ENCODE measurements around the gene USP2.

Gene USP2

GRCh38 chr11:119371067-119371601 is 10.4 kb downstream of the USP2 start:
- peak overlapping the region; percentile 60 for H3K27ac ChIP-seq (ENCODE audit: low read length)
- H3K9ac ChIP-seq (ENCODE audit: low read length in 2 of 2), result peak overlapping the region; percentile 29 to 51
- H3K4me3 ChIP-seq (ENCODE audit: low read length in 2 of 2), result no peak overlapping the region
- no peaks in the 10 kb centered on the region for H3K36me3 ChIP-seq (ENCODE audit: control insufficient read depth in 2 of 2, insufficient read depth in 2 of 2, low read length in 2 of 2)
- peaks cover 91% of the 10 kb centered on the region for H3K4me1 ChIP-seq (ENCODE audit: control insufficient read depth, insufficient read depth, low read length)
- no peaks in the 10 kb centered on the region for H3K27me3 ChIP-seq (ENCODE audit: control insufficient read depth in 1 of 2, insufficient read depth in 2 of 2, low read length in 2 of 2)
- H3K9me3 ChIP-seq (ENCODE audit: control insufficient read depth in 2 of 2, low read length in 2 of 2), result no peaks in the 10 kb centered on the region

- Histone ChIP-seq H3K9me3 (ENCODE audit: control insufficient read depth in 2 of 2, low read length in 2 of 2) (no peaks in the 10 kb centered on the region), H3K4me1 (ENCODE audit: control insufficient read depth, insufficient read depth, low read length) (peaks cover 88% of the 10 kb centered on the region), H3K27ac (ENCODE audit: low read length) (peak overlapping the region; percentile 60), H3K27me3 (ENCODE audit: control insufficient read depth in 1 of 2, insufficient read depth in 2 of 2, low read length in 2 of 2) (no peaks in the 10 kb centered on the region), H3K9ac (ENCODE audit: low read length in 2 of 2) (peak overlapping the region in 1 of 2 donors; percentile 51), H3K36me3 (ENCODE audit: control insufficient read depth in 2 of 2, insufficient read depth in 2 of 2, low read length in 2 of 2) (no peaks in the 10 kb centered on the region), H3K4me3 (ENCODE audit: low read length in 2 of 2) (no peak overlapping the region)
Measured at GRCh38 chr11:119370486-119371046, 10.9 kb downstream of the USP2 start.

GRCh38 chr11:119369132-119369925 is 12.2 kb downstream of the USP2 start:
- H3K27ac ChIP-seq (ENCODE audit: low read length), result peak overlapping the region; percentile 81

GRCh38 chr11:119368121-119369034 is 13.1 kb downstream of the USP2 start:
- H3K4me3 ChIP-seq (ENCODE audit: low read length in 2 of 2), result peak overlapping the region; percentile 47 to 60
- no peaks in the 10 kb centered on the region for H3K36me3 ChIP-seq (ENCODE audit: control insufficient read depth in 2 of 2, insufficient read depth in 2 of 2, low read length in 2 of 2)
- no peaks in the 10 kb centered on the region for H3K9me3 ChIP-seq (ENCODE audit: control insufficient read depth in 2 of 2, low read length in 2 of 2)
- peak overlapping the region; percentile 81 for H3K27ac ChIP-seq (ENCODE audit: low read length)
- H3K4me1 ChIP-seq (ENCODE audit: control insufficient read depth, insufficient read depth, low read length), result peaks cover 84% of the 10 kb centered on the region
- peak overlapping the region; percentile 46 to 69 for H3K9ac ChIP-seq (ENCODE audit: low read length in 2 of 2)
- no peaks in the 10 kb centered on the region for H3K27me3 ChIP-seq (ENCODE audit: control insufficient read depth in 1 of 2, insufficient read depth in 2 of 2, low read length in 2 of 2)

More at GRCh38 chr11:119369132-119369925, 12.2 kb downstream of the USP2 start:
- Histone ChIP-seq H3K4me3 (ENCODE audit: low read length in 2 of 2) (peak overlapping the region; percentile 47 to 60), H3K4me1 (ENCODE audit: control insufficient read depth, insufficient read depth, low read length) (peaks cover 88% of the 10 kb centered on the region), H3K36me3 (ENCODE audit: control insufficient read depth in 2 of 2, insufficient read depth in 2 of 2, low read length in 2 of 2) (no peaks in the 10 kb centered on the region), H3K27me3 (ENCODE audit: control insufficient read depth in 1 of 2, insufficient read depth in 2 of 2, low read length in 2 of 2) (no peaks in the 10 kb centered on the region), H3K9me3 (ENCODE audit: control insufficient read depth in 2 of 2, low read length in 2 of 2) (no peaks in the 10 kb centered on the region), H3K9ac (ENCODE audit: low read length in 2 of 2) (peak overlapping the region in 1 of 2 donors; percentile 69)

GRCh38 chr11:119367661-119368120 is 13.8 kb downstream of the USP2 start:
- H3K27me3 ChIP-seq (ENCODE audit: control insufficient read depth in 1 of 2, insufficient read depth in 2 of 2, low read length in 2 of 2), result no peaks in the 10 kb centered on the region
- peak overlapping the region; percentile 81 for H3K27ac ChIP-seq (ENCODE audit: low read length)
- peaks cover 88% of the 10 kb centered on the region for H3K4me1 ChIP-seq (ENCODE audit: control insufficient read depth, insufficient read depth, low read length)
- H3K9me3 ChIP-seq (ENCODE audit: control insufficient read depth in 2 of 2, low read length in 2 of 2), result no peaks in the 10 kb centered on the region
- peak overlapping the region in 1 of 2 donors; percentile 44 for H3K4me3 ChIP-seq (ENCODE audit: low read length in 2 of 2)
- peak overlapping the region; percentile 46 to 69 for H3K9ac ChIP-seq (ENCODE audit: low read length in 2 of 2)
- H3K36me3 ChIP-seq (ENCODE audit: control insufficient read depth in 2 of 2, insufficient read depth in 2 of 2, low read length in 2 of 2), result no peaks in the 10 kb centered on the region

GRCh38 chr11:119366690-119367620 is 14.5 kb downstream of the USP2 start:
- Histone ChIP-seq H3K4me1 (ENCODE audit: control insufficient read depth, insufficient read depth, low read length) (peaks cover 89% of the 10 kb centered on the region), H3K27ac (ENCODE audit: low read length) (peak overlapping the region; percentile 81), H3K9me3 (ENCODE audit: control insufficient read depth in 2 of 2, low read length in 2 of 2) (no peaks in the 10 kb centered on the region), H3K4me3 (ENCODE audit: low read length in 2 of 2) (peak overlapping the region in 1 of 2 donors; percentile 44), H3K27me3 (ENCODE audit: control insufficient read depth in 1 of 2, insufficient read depth in 2 of 2, low read length in 2 of 2) (no peaks in the 10 kb centered on the region), H3K36me3 (ENCODE audit: control insufficient read depth in 2 of 2, insufficient read depth in 2 of 2, low read length in 2 of 2) (no peaks in the 10 kb centered on the region), H3K9ac (ENCODE audit: low read length in 2 of 2) (peak overlapping the region in 1 of 2 donors; percentile 29)

- H3K4me3 ChIP-seq (ENCODE audit: low read length in 2 of 2), result peak overlapping the region; percentile 59 to 81
- peaks cover 82% of the 10 kb centered on the region for H3K4me1 ChIP-seq (ENCODE audit: control insufficient read depth, insufficient read depth, low read length)
- H3K27me3 ChIP-seq (ENCODE audit: control insufficient read depth in 1 of 2, insufficient read depth in 2 of 2, low read length in 2 of 2), result no peaks in the 10 kb centered on the region
- H3K36me3 ChIP-seq (ENCODE audit: control insufficient read depth in 2 of 2, insufficient read depth in 2 of 2, low read length in 2 of 2), result no peaks in the 10 kb centered on the region
- H3K27ac ChIP-seq (ENCODE audit: low read length), result peak overlapping the region; percentile 76
- no peaks in the 10 kb centered on the region for H3K9me3 ChIP-seq (ENCODE audit: control insufficient read depth in 2 of 2, low read length in 2 of 2)
- H3K9ac ChIP-seq (ENCODE audit: low read length in 2 of 2), result peak overlapping the region; percentile 29 to 30
Measured at GRCh38 chr11:119365071-119365591, 16.4 kb downstream of the USP2 start.

- Histone ChIP-seq H3K4me3 (ENCODE audit: low read length in 2 of 2) (peak overlapping the region; percentile 76 to 81), H3K4me1 (ENCODE audit: control insufficient read depth, insufficient read depth, low read length) (peaks cover 74% of the 10 kb centered on the region), H3K36me3 (ENCODE audit: control insufficient read depth in 2 of 2, insufficient read depth in 2 of 2, low read length in 2 of 2) (peaks cover 10% of the 10 kb centered on the region in 2 donors), H3K9ac (ENCODE audit: low read length in 2 of 2) (peak overlapping the region; percentile 80 to 85), H3K27me3 (ENCODE audit: control insufficient read depth in 1 of 2, insufficient read depth in 2 of 2, low read length in 2 of 2) (no peaks in the 10 kb centered on the region), H3K9me3 (ENCODE audit: control insufficient read depth in 2 of 2, low read length in 2 of 2) (no peaks in the 10 kb centered on the region), H3K27ac (ENCODE audit: low read length) (peak overlapping the region; percentile 88)
Measured at GRCh38 chr11:119363851-119364590, 17.5 kb downstream of the USP2 start.

Measured in stomach smooth muscle (tissue), 2 donors.